ENCODE measurements around the gene METAP2.

Gene METAP2

GRCh38 chr12:95484524-95484923 lies 10.6 kb downstream of the METAP2 start:
- no peaks in the 10 kb centered on the region for H3K9me3 ChIP-seq
- H4K20me1 ChIP-seq, result peaks cover 57% of the 10 kb centered on the region
- H3K27ac ChIP-seq, result no peak overlapping the region
- H3K4me1 ChIP-seq, result peaks cover 16% of the 10 kb centered on the region; the same call in 1 of the 2 replicates
- TF ChIP-seq Cebpa-rat (IDR thresholded peaks at IDR 0.05), result no peak
- H3K9ac ChIP-seq, result no peak overlapping the region
- peaks cover 77% of the 10 kb centered on the region for H3K36me3 ChIP-seq
- H3K4me3 ChIP-seq, result no peak overlapping the region
- no peak overlapping the region for H3K4me2 ChIP-seq
- no peaks in the 10 kb centered on the region for H3K27me3 ChIP-seq

GRCh38 chr12:95487024-95487423 lies 13.1 kb downstream of the METAP2 start:
- peaks cover 32% of the 10 kb centered on the region for H4K20me1 ChIP-seq
- peaks cover 80% of the 10 kb centered on the region for H3K36me3 ChIP-seq
- H3K4me2 ChIP-seq, result no peak overlapping the region
- H3K27me3 ChIP-seq, result no peaks in the 10 kb centered on the region
- no peaks in the 10 kb centered on the region for H3K9me3 ChIP-seq
- no peak overlapping the region for H3K27ac ChIP-seq
- H3K4me3 ChIP-seq, result no peak overlapping the region
- TF ChIP-seq Cebpa-rat (IDR thresholded peaks at IDR 0.05), result no peak
- H3K4me1 ChIP-seq, result no peaks in the 10 kb centered on the region
- no peak overlapping the region for H3K9ac ChIP-seq

GRCh38 chr12:95492462-95492861 lies 18.5 kb downstream of the METAP2 start:
- Histone ChIP-seq H3K36me3 (peaks cover 91% of the 10 kb centered on the region), H4K20me1 (no peaks in the 10 kb centered on the region), H3K9ac (no peak overlapping the region), H3K27me3 (no peaks in the 10 kb centered on the region), H3K4me2 (no peak overlapping the region), H3K4me1 (no peaks in the 10 kb centered on the region), H3K9me3 (no peaks in the 10 kb centered on the region), H3K4me3 (no peak overlapping the region), H3K27ac (no peak overlapping the region)
- TF ChIP-seq Cebpa-rat (IDR thresholded peaks at IDR 0.05), result no peak

GRCh38 chr12:95494888-95495287 lies 20.9 kb downstream of the METAP2 start:
- no peaks in the 10 kb centered on the region for H4K20me1 ChIP-seq
- H3K9ac ChIP-seq, result no peak overlapping the region
- H3K27ac ChIP-seq, result no peak overlapping the region
- peaks cover 14% of the 10 kb centered on the region for H3K9me3 ChIP-seq
- no peak for TF ChIP-seq Cebpa-rat (IDR thresholded peaks at IDR 0.05)
- no peak overlapping the region for H3K4me2 ChIP-seq
- H3K4me3 ChIP-seq, result no peak overlapping the region
- H3K36me3 ChIP-seq, result peaks cover 96% of the 10 kb centered on the region
- no peaks in the 10 kb centered on the region for H3K4me1 ChIP-seq
- H3K27me3 ChIP-seq, result no peaks in the 10 kb centered on the region

GRCh38 chr12:95495433-95495832 lies 21.5 kb downstream of the METAP2 start:
- Histone ChIP-seq H3K4me2 (no peak overlapping the region), H3K4me3 (no peak overlapping the region), H3K27ac (no peak overlapping the region), H3K9me3 (peaks cover 14% of the 10 kb centered on the region), H3K9ac (no peak overlapping the region), H3K4me1 (no peaks in the 10 kb centered on the region), H3K36me3 (peaks cover 94% of the 10 kb centered on the region), H3K27me3 (no peaks in the 10 kb centered on the region), H4K20me1 (no peaks in the 10 kb centered on the region)
- no peak for TF ChIP-seq Cebpa-rat (IDR thresholded peaks at IDR 0.05)

GRCh38 chr12:95497031-95497430 lies 23.1 kb downstream of the METAP2 start:
- H3K36me3 ChIP-seq, result peaks cover 95% of the 10 kb centered on the region
- peaks cover 14% of the 10 kb centered on the region for H3K9me3 ChIP-seq
- no peaks in the 10 kb centered on the region for H3K4me1 ChIP-seq
- H3K27me3 ChIP-seq, result no peaks in the 10 kb centered on the region
- H3K9ac ChIP-seq, result no peak overlapping the region
- no peak overlapping the region for H3K27ac ChIP-seq
- H3K4me2 ChIP-seq, result no peak overlapping the region
- peaks cover 12% of the 10 kb centered on the region for H4K20me1 ChIP-seq
- TF ChIP-seq Cebpa-rat (IDR thresholded peaks at IDR 0.05), result no peak
- no peak overlapping the region for H3K4me3 ChIP-seq

GRCh38 chr12:95498968-95499367 lies 25.0 kb downstream of the METAP2 start:
- Histone ChIP-seq H3K36me3 (peaks cover 93% of the 10 kb centered on the region), H3K9ac (no peak overlapping the region), H3K4me3 (no peak overlapping the region), H3K27me3 (no peaks in the 10 kb centered on the region), H3K9me3 (peaks cover 14% of the 10 kb centered on the region), H3K27ac (no peak overlapping the region), H3K4me1 (no peaks in the 10 kb centered on the region), H3K4me2 (no peak overlapping the region), H4K20me1 (peaks cover 24% of the 10 kb centered on the region)
- TF ChIP-seq Cebpa-rat (IDR thresholded peaks at IDR 0.05), result no peak

GRCh38 chr12:95499772-95500171 lies 25.8 kb downstream of the METAP2 start:
- no peak for TF ChIP-seq Cebpa-rat (IDR thresholded peaks at IDR 0.05)
- Histone ChIP-seq H3K9ac (no peak overlapping the region), H3K27ac (no peak overlapping the region), H3K36me3 (peaks cover 96% of the 10 kb centered on the region), H3K4me1 (no peaks in the 10 kb centered on the region), H3K4me3 (no peak overlapping the region), H4K20me1 (peaks cover 29% of the 10 kb centered on the region), H3K9me3 (peaks cover 14% of the 10 kb centered on the region), H3K4me2 (no peak overlapping the region), H3K27me3 (no peaks in the 10 kb centered on the region)

- no peak overlapping the region for H3K9ac ChIP-seq
- H3K9me3 ChIP-seq, result peaks cover 7% of the 10 kb centered on the region
- peaks cover 36% of the 10 kb centered on the region for H4K20me1 ChIP-seq
- no peaks in the 10 kb centered on the region for H3K27me3 ChIP-seq
- no peaks in the 10 kb centered on the region for H3K4me1 ChIP-seq
- H3K36me3 ChIP-seq, result peaks cover 96% of the 10 kb centered on the region
- TF ChIP-seq Cebpa-rat (IDR thresholded peaks at IDR 0.05), result no peak
- no peak overlapping the region for H3K4me2 ChIP-seq
- H3K4me3 ChIP-seq, result no peak overlapping the region
- no peak overlapping the region for H3K27ac ChIP-seq
Observed at GRCh38 chr12:95504140-95504539, 30.2 kb downstream of the METAP2 start.

GRCh38 chr12:95505039-95505438 lies 31.1 kb downstream of the METAP2 start:
- no peak overlapping the region for H3K4me3 ChIP-seq
- H3K4me1 ChIP-seq, result no peaks in the 10 kb centered on the region
- no peak overlapping the region for H3K9ac ChIP-seq
- peaks cover 36% of the 10 kb centered on the region for H4K20me1 ChIP-seq
- no peak overlapping the region for H3K4me2 ChIP-seq
- H3K27me3 ChIP-seq, result no peaks in the 10 kb centered on the region
- H3K27ac ChIP-seq, result no peak overlapping the region
- H3K36me3 ChIP-seq, result peaks cover 97% of the 10 kb centered on the region
- H3K9me3 ChIP-seq, result no peaks in the 10 kb centered on the region
- no peak for TF ChIP-seq Cebpa-rat (IDR thresholded peaks at IDR 0.05)

All from BLaER1 (cell line).